Skeletal muscle satellite cell (primary cell): Measurements from ENCODE around the gene B4GALT4.

Source experiments
- H3K27me3 ChIP-seq: 2 replicates; pipeline ENCODE4 v1.7.0; 2013; ENCODE audit warnings: low read length; ENCODE audit not compliant: control insufficient read depth, insufficient read depth
- H3K36me3 ChIP-seq: 2 replicates; pipeline ENCODE4 v1.7.0; 2013; ENCODE audit warnings: mild to moderate bottlenecking, control low read depth, low read length; ENCODE audit not compliant: insufficient read depth
- H3K4me1 ChIP-seq: 2 replicates; pipeline ENCODE4 v1.7.0; 2013; ENCODE audit warnings: low read length; ENCODE audit not compliant: control insufficient read depth, insufficient read depth
- H3K4me2 ChIP-seq: 2 replicates; pipeline ENCODE4 v1.7.0; 2013; ENCODE audit warnings: mild to moderate bottlenecking, low read length
- H3K4me3 ChIP-seq: 2 replicates; pipeline ENCODE4 v1.7.0; 2013; ENCODE audit warnings: low read length
- H3K9ac ChIP-seq: 2 replicates; pipeline ENCODE4 v1.7.0; 2013; ENCODE audit warnings: mild to moderate bottlenecking, low read depth, low read length, moderate library complexity
- H3K9me3 ChIP-seq: replicated peaks from 2 replicates; pipeline ENCODE4 v1.7.0; 2013; ENCODE audit warnings: mild to moderate bottlenecking, control low read depth, low read length

B4GALT4 gene

GRCh38 chr3:119195151-119195476 is 45.6 kb downstream of the B4GALT4 start:
- Histone ChIP-seq H3K4me2 (no peak overlapping the region), H3K4me3 (no peak overlapping the region), H3K4me1 (peaks cover 13% of the 10 kb centered on the region), H3K9ac (no peak overlapping the region), H3K36me3 (no peaks in the 10 kb centered on the region), H3K9me3 (no peaks in the 10 kb centered on the region), H3K27me3 (no peaks in the 10 kb centered on the region)

GRCh38 chr3:119194237-119195150 is 46.2 kb downstream of the B4GALT4 start:
- Histone ChIP-seq H3K4me2 (no peak overlapping the region), H3K36me3 (no peaks in the 10 kb centered on the region), H3K27me3 (no peaks in the 10 kb centered on the region), H3K4me3 (no peak overlapping the region), H3K4me1 (peaks cover 13% of the 10 kb centered on the region), H3K9ac (no peak overlapping the region), H3K9me3 (no peaks in the 10 kb centered on the region)

GRCh38 chr3:119191800-119192199 is 48.9 kb downstream of the B4GALT4 start:
- Histone ChIP-seq H3K27me3 (no peaks in the 10 kb centered on the region), H3K4me2 (no peak overlapping the region), H3K9me3 (no peaks in the 10 kb centered on the region), H3K4me1 (peaks cover 13% of the 10 kb centered on the region), H3K9ac (no peak overlapping the region), H3K36me3 (no peaks in the 10 kb centered on the region), H3K4me3 (no peak overlapping the region)

GRCh38 chr3:119187266-119187665 is 53.4 kb downstream of the B4GALT4 start:
- Histone ChIP-seq H3K27me3 (no peaks in the 10 kb centered on the region), H3K4me2 (no peak overlapping the region), H3K36me3 (no peaks in the 10 kb centered on the region), H3K9ac (no peak overlapping the region), H3K4me3 (no peak overlapping the region), H3K4me1 (peaks cover 6% of the 10 kb centered on the region), H3K9me3 (no peaks in the 10 kb centered on the region)

- peaks cover 14% of the 10 kb centered on the region for H3K4me1 ChIP-seq
- H3K4me3 ChIP-seq, result no peak overlapping the region
- H3K4me2 ChIP-seq, result peak overlapping the region; percentile 40
- H3K27me3 ChIP-seq, result no peaks in the 10 kb centered on the region
- no peak overlapping the region for H3K9ac ChIP-seq
- no peaks in the 10 kb centered on the region for H3K36me3 ChIP-seq
- H3K9me3 ChIP-seq, result no peaks in the 10 kb centered on the region
Measured at GRCh38 chr3:119184796-119185570, 55.7 kb downstream of the B4GALT4 start.

- Histone ChIP-seq H3K4me2 (no peak overlapping the region), H3K4me3 (no peak overlapping the region), H3K27me3 (no peaks in the 10 kb centered on the region), H3K9me3 (no peaks in the 10 kb centered on the region), H3K9ac (no peak overlapping the region), H3K36me3 (no peaks in the 10 kb centered on the region), H3K4me1 (peaks cover 14% of the 10 kb centered on the region)
Measured at GRCh38 chr3:119184111-119184510, 56.6 kb downstream of the B4GALT4 start.

GRCh38 chr3:119181765-119182164 is 58.9 kb downstream of the B4GALT4 start:
- H3K9ac ChIP-seq, result no peak overlapping the region
- H3K4me1 ChIP-seq, result peaks cover 18% of the 10 kb centered on the region
- no peaks in the 10 kb centered on the region for H3K27me3 ChIP-seq
- no peak overlapping the region for H3K4me3 ChIP-seq
- no peaks in the 10 kb centered on the region for H3K9me3 ChIP-seq
- H3K4me2 ChIP-seq, result no peak overlapping the region
- no peaks in the 10 kb centered on the region for H3K36me3 ChIP-seq

GRCh38 chr3:119177321-119177720 is 63.4 kb downstream of the B4GALT4 start:
- peaks cover 3% of the 10 kb centered on the region for H3K27me3 ChIP-seq
- H3K4me3 ChIP-seq, result no peak overlapping the region
- H3K36me3 ChIP-seq, result no peaks in the 10 kb centered on the region
- H3K4me1 ChIP-seq, result peaks cover 23% of the 10 kb centered on the region
- H3K9ac ChIP-seq, result no peak overlapping the region
- H3K9me3 ChIP-seq, result no peaks in the 10 kb centered on the region
- no peak overlapping the region for H3K4me2 ChIP-seq

- peak overlapping the region; percentile 2 for H3K4me2 ChIP-seq
- peaks cover 18% of the 10 kb centered on the region for H3K4me1 ChIP-seq
- no peaks in the 10 kb centered on the region for H3K9me3 ChIP-seq
- H3K9ac ChIP-seq, result no peak overlapping the region
- H3K27me3 ChIP-seq, result peaks cover 3% of the 10 kb centered on the region
- no peaks in the 10 kb centered on the region for H3K36me3 ChIP-seq
- no peak overlapping the region for H3K4me3 ChIP-seq
Measured at GRCh38 chr3:119176778-119177177, 63.9 kb downstream of the B4GALT4 start.

GRCh38 chr3:119175872-119176756 is 64.6 kb downstream of the B4GALT4 start:
- H3K36me3 ChIP-seq, result no peaks in the 10 kb centered on the region
- H3K9ac ChIP-seq, result no peak overlapping the region
- no peak overlapping the region for H3K4me3 ChIP-seq
- peaks cover 14% of the 10 kb centered on the region for H3K4me1 ChIP-seq
- H3K27me3 ChIP-seq, result peaks cover 3% of the 10 kb centered on the region
- no peaks in the 10 kb centered on the region for H3K9me3 ChIP-seq
- peak overlapping the region; percentile 2 for H3K4me2 ChIP-seq

- Histone ChIP-seq H3K9ac (no peak within 1 kb of the TSS), H3K4me2 (no peak within 1 kb of the TSS), H3K27me3 (peaks cover 3% of the 10 kb centered on the region), H3K4me1 (peaks cover 14% of the 10 kb centered on the region), H3K36me3 (no peaks in the 10 kb centered on the region), H3K9me3 (no peaks in the 10 kb centered on the region), H3K4me3 (no peak within 1 kb of the TSS)
Measured at GRCh38 chr3:119173325-119173724, 67.4 kb downstream of the B4GALT4 start, which contains the start of gene UPK1B. Gene UPK1B, plus strand, starts transcription at chr3:119173598. Its CDS starts 13,144 bp downstream, at chr3:119186742.
